ENCODE data around the gene OTUD7B. TPM values are rescaled to one million over a fixed set of nuclear protein-coding genes. Genes with fewer than 3 reads are reported as not detected.

Gene OTUD7B
- total RNA-seq, 1 experiment from 2014 or later: 19.6 TPM

DNA sequence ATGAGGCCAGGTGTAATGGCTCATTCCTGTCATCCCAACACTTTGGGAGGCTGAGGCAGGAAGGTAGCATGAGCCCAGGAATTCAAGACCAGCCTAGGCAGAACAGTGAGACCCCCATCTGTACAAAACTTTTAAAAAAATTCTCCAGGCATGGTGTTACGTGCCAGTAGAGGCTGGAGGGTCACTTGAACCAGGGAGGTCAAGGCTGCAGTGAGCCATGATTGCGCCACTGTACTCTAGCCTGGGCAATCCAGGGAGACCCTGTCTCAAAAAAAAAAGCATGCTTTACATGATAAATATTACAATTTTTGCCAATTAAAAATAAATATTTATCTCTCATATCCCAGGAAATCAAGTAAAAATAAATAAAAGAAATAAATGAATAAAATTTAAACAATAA lies 39.4 kb upstream of the OTUD7B start:
- no peaks in the 10 kb centered on the region for H3K9me3 Mint-ChIP-seq (ENCODE audit: unreplicated experiment)
- no peaks in the 10 kb centered on the region for H3K36me3 Mint-ChIP-seq (ENCODE audit: insufficient read depth, unreplicated experiment)
- no peaks in the 10 kb centered on the region for H3K4me1 Mint-ChIP-seq (ENCODE audit: low read depth, unreplicated experiment)
- DNase-seq: no peak
- Histone ChIP-seq H3K36me3 (ENCODE audit: control insufficient read depth, insufficient read depth, low read length) (no peaks in the 10 kb centered on the region), H3K4me1 (no peaks in the 10 kb centered on the region), H3K4me3 (ENCODE audit: low read depth, low read length) (no peak overlapping the region), H3K9me3 (no peaks in the 10 kb centered on the region), H3K27me3 (replicated peaks; ENCODE audit: control insufficient read depth, insufficient read depth, low read length) (no peaks in the 10 kb centered on the region)
- no peaks in the 10 kb centered on the region for H3K27me3 Mint-ChIP-seq (ENCODE audit: insufficient read depth, unreplicated experiment)
- no peak overlapping the region for H3K27ac Mint-ChIP-seq (ENCODE audit: unreplicated experiment)
- no TSS peak for BruUV-seq (replicated peaks)
- CTCF ChIA-PET: interaction anchor here (0.7 to 1.5 kb wide), 7 partner anchors 29 to 162 kb away, joined by 3 to 13 read pairs (median 5); a partner anchor contains a TSS
- POLR2A ChIA-PET: interaction anchor here (1.0 kb wide), 1 partner anchor 165 kb away, joined by 3 read pairs; no protein-coding TSS in a partner anchor
- H3K4me3 Mint-ChIP-seq (ENCODE audit: unreplicated experiment): no peak overlapping the region
- TF ChIP-seq, protein P1, sequence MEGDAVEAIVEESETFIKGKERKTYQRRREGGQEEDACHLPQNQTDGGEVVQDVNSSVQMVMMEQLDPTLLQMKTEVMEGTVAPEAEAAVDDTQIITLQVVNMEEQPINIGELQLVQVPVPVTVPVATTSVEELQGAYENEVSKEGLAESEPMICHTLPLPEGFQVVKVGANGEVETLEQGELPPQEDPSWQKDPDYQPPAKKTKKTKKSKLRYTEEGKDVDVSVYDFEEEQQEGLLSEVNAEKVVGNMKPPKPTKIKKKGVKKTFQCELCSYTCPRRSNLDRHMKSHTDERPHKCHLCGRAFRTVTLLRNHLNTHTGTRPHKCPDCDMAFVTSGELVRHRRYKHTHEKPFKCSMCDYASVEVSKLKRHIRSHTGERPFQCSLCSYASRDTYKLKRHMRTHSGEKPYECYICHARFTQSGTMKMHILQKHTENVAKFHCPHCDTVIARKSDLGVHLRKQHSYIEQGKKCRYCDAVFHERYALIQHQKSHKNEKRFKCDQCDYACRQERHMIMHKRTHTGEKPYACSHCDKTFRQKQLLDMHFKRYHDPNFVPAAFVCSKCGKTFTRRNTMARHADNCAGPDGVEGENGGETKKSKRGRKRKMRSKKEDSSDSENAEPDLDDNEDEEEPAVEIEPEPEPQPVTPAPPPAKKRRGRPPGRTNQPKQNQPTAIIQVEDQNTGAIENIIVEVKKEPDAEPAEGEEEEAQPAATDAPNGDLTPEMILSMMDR (IDR thresholded peaks at IDR 0.05; ENCODE audit: insufficient read depth in 1 of 2, low read depth in 1 of 2, low read length in 1 of 2, severe bottlenecking in 1 of 2, unreplicated experiment in 1 of 2): no peak
- intact Hi-C loops (cut with micrococcal nuclease; ENCODE audit: unreplicated experiment): loop anchor here (1.0 to 2.0 kb wide), 6 partner anchors 29 to 162 kb away; partner anchors contain the start of genes BOLA1 and OTUD7B

DNA sequence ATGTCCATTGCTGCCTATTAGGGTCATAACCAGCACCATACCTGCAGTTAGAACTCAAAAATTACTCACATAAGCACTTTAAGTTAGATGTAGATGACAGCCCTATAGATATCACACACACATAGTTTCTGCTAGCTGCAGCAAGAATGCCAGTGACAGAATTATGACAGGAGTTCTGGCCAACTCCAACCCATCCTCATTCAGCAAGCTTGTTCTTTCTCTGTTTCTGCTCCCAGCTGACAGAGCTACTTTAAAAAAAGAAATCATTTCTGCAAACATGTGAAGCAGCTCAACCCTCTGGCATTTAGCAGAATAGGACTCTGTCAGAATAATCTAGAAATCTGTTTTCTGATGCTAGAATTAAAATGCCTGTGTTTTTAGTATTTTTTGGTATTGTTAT lies 23.8 kb upstream of the OTUD7B start:
- TF ChIP-seq, protein P1 (IDR thresholded peaks at IDR 0.05; ENCODE audit: insufficient read depth in 1 of 2, low read depth in 1 of 2, low read length in 1 of 2, severe bottlenecking in 1 of 2, unreplicated experiment in 1 of 2): no peak
- intact Hi-C loops (cut with micrococcal nuclease; ENCODE audit: unreplicated experiment): no loop called here
- no peak overlapping the region for H3K27ac Mint-ChIP-seq (ENCODE audit: unreplicated experiment)
- CTCF ChIA-PET: no interaction called here
- H3K27me3 ChIP-seq (replicated peaks; ENCODE audit: control insufficient read depth, insufficient read depth, low read length): no peaks in the 10 kb centered on the region
- H3K4me3 ChIP-seq (ENCODE audit: low read depth, low read length): no peak overlapping the region
- H3K36me3 Mint-ChIP-seq (ENCODE audit: insufficient read depth, unreplicated experiment): no peaks in the 10 kb centered on the region
- H3K4me3 Mint-ChIP-seq (ENCODE audit: unreplicated experiment): no peak overlapping the region
- H3K4me1 Mint-ChIP-seq (ENCODE audit: low read depth, unreplicated experiment): no peaks in the 10 kb centered on the region
- H3K4me1 ChIP-seq: no peaks in the 10 kb centered on the region
- POLR2A ChIA-PET: no interaction called here
- no peak for DNase-seq
- H3K9me3 ChIP-seq: no peaks in the 10 kb centered on the region
- H3K27me3 Mint-ChIP-seq (ENCODE audit: insufficient read depth, unreplicated experiment): no peaks in the 10 kb centered on the region
- H3K36me3 ChIP-seq (ENCODE audit: control insufficient read depth, insufficient read depth, low read length): no peaks in the 10 kb centered on the region
- no TSS peak for BruUV-seq (replicated peaks)
- H3K9me3 Mint-ChIP-seq (ENCODE audit: unreplicated experiment): no peaks in the 10 kb centered on the region

DNA sequence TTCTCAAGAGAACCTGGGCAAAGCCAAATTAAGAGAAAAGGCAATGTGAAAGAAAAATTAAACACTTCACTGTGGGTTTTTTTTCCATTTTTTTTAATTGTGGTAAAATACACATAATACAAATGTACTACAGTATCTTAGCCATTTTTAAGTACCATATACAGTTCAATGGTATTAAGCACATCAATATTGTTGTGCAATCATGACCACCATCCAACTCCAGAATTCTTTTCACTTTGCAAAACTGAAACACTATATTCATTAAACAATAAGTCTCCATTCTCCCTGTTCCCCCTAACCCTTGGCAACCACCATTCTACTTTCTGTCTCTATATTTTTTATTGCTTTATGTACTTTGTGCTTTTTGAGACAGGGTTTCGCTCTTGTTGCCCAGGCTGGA lies 17.8 kb upstream of the OTUD7B start:
- no peaks in the 10 kb centered on the region for H3K4me1 ChIP-seq
- Mint-ChIP-seq H3K9me3 (ENCODE audit: unreplicated experiment) (no peaks in the 10 kb centered on the region), H3K27ac (ENCODE audit: unreplicated experiment) (no peak overlapping the region), H3K4me1 (ENCODE audit: low read depth, unreplicated experiment) (peaks cover 8% of the 10 kb centered on the region), H3K4me3 (ENCODE audit: unreplicated experiment) (no peak overlapping the region), H3K36me3 (ENCODE audit: insufficient read depth, unreplicated experiment) (no peaks in the 10 kb centered on the region), H3K27me3 (ENCODE audit: insufficient read depth, unreplicated experiment) (no peaks in the 10 kb centered on the region)
- ChIA-PET POLR2A (no interaction called here), CTCF (no interaction called here)
- no peak for DNase-seq
- BruUV-seq (replicated peaks): no TSS peak
- intact Hi-C loops (cut with micrococcal nuclease; ENCODE audit: unreplicated experiment): no loop called here
- no peak overlapping the region for H3K4me3 ChIP-seq (ENCODE audit: low read depth, low read length)
- TF ChIP-seq, protein P1 (IDR thresholded peaks at IDR 0.05; ENCODE audit: insufficient read depth in 1 of 2, low read depth in 1 of 2, low read length in 1 of 2, severe bottlenecking in 1 of 2, unreplicated experiment in 1 of 2): no peak
- H3K27me3 ChIP-seq (replicated peaks; ENCODE audit: control insufficient read depth, insufficient read depth, low read length): no peaks in the 10 kb centered on the region
- no peaks in the 10 kb centered on the region for H3K9me3 ChIP-seq
- no peaks in the 10 kb centered on the region for H3K36me3 ChIP-seq (ENCODE audit: control insufficient read depth, insufficient read depth, low read length)
